GM21786 (cell line): Measurements from ENCODE around the gene SELENOT.
A peak's percentile ranks its signal among the peaks of the same experiment; 100 is the strongest.
"Not testable (repeated sequence)": the region's sequence is repeated elsewhere in the genome, so short reads cannot be mapped to it uniquely, and the experiment has no call there.

Experiments used
- ATAC-seq: cut with Tn5 transposase; IDR thresholded peaks from one replicate; pipeline ENCODE4 v1.9.1; 2021; ENCODE audit not compliant: unreplicated experiment

Gene SELENOT

DNA sequence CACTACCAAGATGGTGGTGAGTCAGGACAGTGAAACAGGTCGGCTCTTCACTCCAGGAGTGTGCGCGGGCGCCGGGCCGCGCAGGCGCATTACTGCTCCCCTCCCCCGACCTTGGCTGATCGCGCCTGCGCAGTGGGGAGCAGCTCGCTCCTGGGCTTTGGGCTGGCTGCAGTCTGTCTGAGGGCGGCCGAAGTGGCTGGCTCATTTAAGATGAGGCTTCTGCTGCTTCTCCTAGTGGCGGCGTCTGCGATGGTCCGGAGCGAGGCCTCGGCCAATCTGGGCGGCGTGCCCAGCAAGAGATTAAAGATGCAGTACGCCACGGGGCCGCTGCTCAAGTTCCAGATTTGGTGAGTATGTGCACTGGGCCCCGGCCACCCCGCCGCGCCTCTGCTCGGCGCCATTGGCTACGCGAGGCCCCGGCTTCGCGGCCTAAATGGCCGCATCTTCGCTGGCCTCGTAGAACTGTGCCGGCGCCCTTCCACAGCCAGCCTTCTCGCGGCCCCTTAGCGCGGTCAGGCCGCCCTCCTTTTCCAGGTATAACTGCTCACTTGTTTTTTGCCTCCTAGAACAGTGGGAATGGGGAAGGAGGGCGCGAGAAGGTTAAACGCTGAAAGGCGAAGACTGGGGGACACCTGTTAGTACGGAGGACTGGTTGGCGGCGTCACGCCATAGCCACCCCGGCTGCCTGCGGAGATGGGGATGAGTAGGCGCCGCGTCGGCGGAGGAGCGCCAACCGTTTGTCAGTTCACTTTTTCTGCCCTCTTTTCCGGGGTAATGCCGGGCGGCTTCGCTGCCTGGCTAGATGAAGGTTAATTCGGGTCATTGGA is at the start of gene SELENOT:
TSS of gene SELENOT (plus strand) at position 169 of the 827 bp plus-strand sequence. CDS start at position 211, 42 bp downstream.
- ATAC-seq = peak; percentile 44

DNA sequence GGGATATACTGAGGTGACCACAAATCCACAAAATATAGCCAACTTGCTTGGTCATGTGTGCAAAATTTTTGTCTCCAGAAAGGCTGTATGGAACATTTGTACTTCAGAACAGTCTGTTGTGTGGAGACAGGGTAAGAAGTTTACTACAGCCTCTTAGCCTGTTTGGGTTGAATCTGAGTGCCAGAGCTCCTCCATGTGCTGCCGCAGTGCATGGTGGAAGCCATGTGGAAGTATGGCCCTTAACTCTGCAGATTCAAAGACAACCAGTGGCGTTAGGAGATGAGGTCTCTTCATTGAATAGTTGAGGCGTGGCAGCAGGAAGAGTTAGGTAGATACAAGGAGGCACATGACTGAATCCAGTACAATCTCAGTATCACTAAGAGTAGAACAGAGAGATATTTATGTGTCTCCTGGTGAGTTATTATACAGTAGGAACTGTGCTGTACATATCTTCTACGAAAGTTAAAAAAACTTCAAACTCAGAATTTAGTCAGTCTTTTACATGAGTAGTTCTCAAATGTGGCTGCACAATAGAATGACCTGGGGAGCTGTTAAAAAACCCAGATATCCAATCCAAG is 47.2 kb upstream of the SELENOT start:
- ATAC-seq = no peak

- ATAC-seq = no peak
Measured at GRCh38 chr3:150556792-150557191, 46.3 kb upstream of the SELENOT start.

DNA sequence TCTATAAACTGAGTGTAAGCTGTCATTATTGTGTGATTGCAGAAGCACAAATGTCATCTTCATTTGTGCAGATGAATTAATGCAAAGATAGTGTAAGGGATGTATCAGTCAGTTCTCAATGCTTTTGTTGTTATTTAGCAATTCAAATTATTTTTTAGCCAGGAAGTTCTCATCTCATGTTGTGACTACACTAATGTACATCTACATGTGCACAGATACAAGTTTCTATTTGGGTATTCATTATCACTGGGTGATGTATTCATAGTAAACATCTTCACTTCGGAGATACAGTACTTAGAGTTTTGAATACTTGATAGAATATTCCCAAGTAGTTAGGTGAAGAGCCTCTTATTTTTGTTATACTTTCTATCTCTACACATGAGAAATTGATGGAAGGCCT is 45.4 kb upstream of the SELENOT start:
- no peak for ATAC-seq

DNA sequence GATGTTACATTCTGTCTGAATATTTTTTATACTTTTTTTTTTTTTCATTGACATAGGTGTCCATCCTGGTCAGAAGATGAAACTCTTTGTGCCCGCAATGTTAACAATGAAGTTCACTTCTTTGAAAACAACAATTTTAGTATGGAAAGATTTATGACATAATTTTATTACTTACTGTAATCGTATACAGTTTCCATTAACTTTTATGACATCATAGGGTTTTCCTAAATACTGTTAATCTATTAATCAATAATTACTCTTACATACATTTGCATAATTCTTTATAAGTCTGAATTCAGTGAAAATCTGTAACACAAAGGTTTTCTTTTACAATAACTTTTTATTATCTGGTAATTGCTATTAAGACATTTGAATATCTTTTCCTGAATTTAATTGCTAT is 38.9 kb upstream of the SELENOT start:
- no peak for ATAC-seq

GRCh38 chr3:150567328-150567727 is 35.8 kb upstream of the SELENOT start:
- no peak for ATAC-seq

GRCh38 chr3:150577855-150578254 is 25.3 kb upstream of the SELENOT start:
- ATAC-seq = no peak

- ATAC-seq = no peak
Measured at GRCh38 chr3:150581174-150581573, 21.9 kb upstream of the SELENOT start.

DNA sequence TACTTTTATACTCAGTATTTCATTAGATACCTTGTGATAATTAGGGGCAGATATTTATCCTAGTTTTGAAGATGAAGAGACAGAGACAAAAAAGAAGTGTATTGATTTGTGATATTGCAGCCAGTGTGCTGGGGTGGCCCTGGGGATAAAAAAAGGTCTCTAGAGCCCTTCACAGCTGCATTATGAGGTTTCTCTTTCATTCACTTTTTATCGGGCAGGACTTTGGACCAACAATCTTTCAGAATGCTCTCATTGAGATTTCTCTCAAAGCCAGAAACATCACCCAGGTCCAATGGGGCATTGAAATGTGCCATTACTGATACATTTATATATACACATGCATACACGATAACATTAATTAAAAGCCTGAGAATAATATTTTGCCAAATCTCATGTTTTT is 20.5 kb upstream of the SELENOT start:
- peak; percentile 74 for ATAC-seq

GRCh38 chr3:150583028-150583427 is 20.1 kb upstream of the SELENOT start:
- peak; percentile 61 for ATAC-seq

DNA sequence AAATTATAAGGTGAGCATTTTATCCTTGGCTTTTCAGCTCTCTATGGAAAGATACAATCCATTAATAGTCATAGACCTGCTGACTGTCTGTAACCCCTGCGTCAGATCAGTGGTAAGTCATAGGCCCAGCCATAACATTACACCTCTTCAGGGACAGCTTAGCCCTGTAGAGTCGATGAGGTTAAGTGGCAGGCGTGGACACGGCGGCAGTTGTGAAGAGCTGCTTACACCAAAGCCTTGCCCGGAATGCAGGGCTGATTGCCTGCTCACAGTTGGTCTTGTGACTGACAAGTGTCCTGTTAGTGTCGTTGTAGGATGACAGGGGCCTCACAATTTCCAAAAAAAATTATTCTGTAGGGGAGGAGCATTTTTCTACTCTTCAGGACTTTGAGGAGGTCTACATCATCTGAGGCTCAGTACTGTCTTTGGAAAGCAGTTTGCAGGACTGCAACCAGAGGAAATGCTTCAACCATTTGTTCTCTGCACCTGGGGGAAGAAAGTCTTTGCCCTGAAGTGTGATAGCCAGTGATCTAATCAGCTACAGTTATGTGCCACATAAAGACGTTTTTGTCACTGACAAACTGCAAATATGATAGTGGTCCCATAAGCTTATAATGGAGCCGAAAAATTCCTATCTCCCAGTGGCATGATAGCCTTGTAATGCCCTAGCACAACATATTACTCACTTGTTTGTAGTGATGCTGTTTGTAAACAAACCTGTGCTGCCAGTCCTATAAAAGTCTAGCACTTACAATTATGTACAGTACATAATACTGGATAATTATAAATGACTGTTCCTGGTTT is 14.9 kb upstream of the SELENOT start:
- no peak for ATAC-seq

- ATAC-seq = no peak
Measured at GRCh38 chr3:150589759-150590158, 13.4 kb upstream of the SELENOT start.

- ATAC-seq = no peak
Measured at GRCh38 chr3:150594150-150594549, 9.0 kb upstream of the SELENOT start.

DNA sequence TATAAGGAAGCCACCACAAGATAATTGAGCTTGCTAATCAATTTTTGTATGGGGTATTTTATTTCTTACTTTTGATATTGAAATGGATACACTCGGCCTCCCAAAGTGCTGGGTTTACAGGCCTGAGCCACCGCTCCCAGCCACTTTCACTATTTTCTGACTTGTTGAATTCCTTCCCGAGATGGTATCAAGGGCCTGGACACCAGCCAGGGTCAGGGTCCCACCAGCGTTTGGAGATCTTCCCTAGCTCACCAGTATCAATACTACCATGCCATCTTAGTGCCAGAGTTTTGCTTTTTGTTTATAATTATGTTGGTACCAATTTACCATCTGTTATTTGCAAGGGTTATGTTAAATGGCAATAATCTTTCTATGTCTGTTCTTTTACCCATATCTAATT is 5.5 kb upstream of the SELENOT start:
- no peak for ATAC-seq

DNA sequence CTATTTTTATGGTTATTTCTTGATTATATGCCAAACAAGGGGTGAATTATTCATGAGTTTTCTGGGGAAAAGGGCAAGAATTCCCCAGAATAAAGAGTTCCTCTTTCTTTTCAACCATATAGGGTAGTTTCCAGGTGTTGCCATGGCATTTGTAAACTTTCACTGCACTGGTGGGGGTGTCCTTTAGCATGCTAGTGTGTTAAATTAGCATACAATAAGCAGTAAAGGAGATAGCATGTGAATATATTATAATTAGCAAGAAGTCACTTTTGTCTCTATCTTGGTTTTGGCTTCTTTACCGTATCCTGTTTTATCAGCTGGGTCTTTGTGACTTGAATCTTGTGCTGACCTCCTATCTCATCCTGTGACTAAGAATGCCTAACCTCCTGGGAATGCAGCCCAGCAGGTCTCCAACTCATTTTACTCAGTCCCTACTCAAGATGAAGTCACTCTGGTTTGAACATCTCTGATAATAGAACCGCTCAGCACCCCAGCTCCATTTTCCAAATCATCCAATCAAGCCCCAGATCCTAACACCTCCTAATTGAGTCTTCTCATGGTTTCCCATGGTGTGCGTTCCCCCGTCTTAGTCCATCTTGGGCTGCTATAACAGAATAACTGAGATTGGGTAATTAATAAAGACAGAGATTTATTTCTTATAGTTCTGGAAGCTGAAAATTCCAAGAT is 3.4 kb upstream of the SELENOT start:
- peak; percentile 35 for ATAC-seq

DNA sequence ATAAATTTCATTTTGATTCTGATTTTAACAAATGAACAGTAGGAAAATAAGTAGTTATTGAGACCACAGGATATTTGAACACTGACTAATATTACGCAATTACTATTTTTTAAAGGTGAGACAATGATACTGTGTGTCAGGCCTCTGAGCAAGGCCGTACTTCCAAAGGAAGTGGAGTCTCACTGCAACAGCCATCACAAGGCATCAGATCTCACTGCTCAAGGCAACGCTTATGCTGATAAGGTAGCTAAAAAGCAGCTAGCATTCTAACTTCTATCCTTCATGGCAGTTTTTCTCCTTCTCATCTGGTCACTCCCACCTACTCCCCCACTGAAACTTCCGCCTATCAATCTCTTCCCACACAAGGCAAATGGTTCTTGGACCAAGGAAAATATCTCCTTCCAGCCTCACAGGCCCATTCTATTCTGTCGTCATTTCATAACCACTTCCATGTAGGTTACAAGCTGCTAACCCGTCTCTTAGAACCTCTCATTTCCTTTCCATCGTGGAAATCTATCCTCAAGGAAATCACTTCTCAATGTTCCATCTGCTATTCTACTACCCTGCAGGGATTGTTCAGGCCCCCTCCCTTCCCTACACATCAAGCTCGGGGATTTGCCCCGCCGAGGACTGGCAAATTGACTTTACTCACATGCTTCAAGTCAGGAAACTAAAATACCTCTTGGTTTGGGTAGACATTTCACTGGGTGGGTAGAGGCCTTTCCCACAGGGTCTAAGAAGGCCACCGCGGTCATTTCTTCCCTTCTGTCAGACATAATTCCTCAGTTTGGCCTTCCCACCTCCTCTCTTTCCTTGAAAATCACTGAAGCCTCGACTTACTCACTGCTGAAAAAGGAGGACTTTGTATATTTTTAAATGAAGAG is 2.2 kb upstream of the SELENOT start:
- ATAC-seq = not testable (repeated sequence)

- peak; percentile 7 for ATAC-seq
Measured at GRCh38 chr3:150602426-150603152, 532 bp upstream of the SELENOT start.

GRCh38 chr3:150603980-150604319 is 829 bp downstream of the SELENOT start:
- ATAC-seq = no peak

DNA sequence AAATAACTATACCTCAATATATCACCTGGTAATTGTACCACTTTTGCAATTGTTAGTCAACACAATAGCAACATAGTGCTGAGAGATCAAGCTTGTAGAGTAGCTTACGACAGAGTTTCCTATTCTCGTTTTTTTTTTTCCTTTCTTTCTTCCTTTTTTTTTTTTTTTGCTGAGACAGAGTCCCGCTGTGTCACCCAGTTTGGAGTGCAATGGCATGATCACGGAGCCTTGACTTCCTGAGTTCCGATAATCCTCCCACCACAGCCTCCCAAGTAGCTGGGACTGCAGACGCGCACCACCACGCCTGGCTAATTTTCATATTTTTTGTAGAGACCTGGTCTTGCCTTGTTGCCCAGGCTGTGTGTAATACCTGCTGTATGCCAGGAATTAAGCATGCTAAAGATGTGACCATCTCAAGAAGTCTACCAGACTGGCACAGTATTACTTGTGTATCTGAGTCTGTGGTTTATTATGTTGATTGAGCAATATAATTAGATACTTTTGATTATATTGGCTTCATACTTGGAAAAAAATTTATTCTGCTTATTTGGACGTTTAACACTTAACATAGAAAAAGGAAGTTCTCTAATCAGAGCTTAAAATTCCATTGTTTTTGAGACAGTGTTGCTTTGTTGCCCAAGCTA is 3.0 kb downstream of the SELENOT start:
- no peak for ATAC-seq
